Pons (tissue), 1 donor: ENCODE data around the gene CRYBG1.
A peak's percentile ranks its signal among the peaks of the same experiment; 100 is the strongest.

Experiments used
- DNase-seq: peaks from one replicate; pipeline ENCODE4 v3.0.0-alpha.2; 2016; ENCODE audit warnings: low spot score

The CRYBG1 gene, protein sequence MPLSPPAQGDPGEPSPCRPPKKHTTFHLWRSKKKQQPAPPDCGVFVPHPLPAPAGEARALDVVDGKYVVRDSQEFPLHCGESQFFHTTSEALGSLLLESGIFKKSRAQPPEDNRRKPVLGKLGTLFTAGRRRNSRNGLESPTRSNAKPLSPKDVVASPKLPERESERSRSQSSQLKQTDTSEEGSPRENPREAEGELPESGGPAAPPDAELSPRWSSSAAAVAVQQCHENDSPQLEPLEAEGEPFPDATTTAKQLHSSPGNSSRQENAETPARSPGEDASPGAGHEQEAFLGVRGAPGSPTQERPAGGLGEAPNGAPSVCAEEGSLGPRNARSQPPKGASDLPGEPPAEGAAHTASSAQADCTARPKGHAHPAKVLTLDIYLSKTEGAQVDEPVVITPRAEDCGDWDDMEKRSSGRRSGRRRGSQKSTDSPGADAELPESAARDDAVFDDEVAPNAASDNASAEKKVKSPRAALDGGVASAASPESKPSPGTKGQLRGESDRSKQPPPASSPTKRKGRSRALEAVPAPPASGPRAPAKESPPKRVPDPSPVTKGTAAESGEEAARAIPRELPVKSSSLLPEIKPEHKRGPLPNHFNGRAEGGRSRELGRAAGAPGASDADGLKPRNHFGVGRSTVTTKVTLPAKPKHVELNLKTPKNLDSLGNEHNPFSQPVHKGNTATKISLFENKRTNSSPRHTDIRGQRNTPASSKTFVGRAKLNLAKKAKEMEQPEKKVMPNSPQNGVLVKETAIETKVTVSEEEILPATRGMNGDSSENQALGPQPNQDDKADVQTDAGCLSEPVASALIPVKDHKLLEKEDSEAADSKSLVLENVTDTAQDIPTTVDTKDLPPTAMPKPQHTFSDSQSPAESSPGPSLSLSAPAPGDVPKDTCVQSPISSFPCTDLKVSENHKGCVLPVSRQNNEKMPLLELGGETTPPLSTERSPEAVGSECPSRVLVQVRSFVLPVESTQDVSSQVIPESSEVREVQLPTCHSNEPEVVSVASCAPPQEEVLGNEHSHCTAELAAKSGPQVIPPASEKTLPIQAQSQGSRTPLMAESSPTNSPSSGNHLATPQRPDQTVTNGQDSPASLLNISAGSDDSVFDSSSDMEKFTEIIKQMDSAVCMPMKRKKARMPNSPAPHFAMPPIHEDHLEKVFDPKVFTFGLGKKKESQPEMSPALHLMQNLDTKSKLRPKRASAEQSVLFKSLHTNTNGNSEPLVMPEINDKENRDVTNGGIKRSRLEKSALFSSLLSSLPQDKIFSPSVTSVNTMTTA (N-terminal part only)

GRCh38 chr6:106360410-106360988 is at the start of gene CRYBG1:
CRYBG1 (plus strand) TSS chr6:106360717; CDS start chr6:106360909, 192 bp downstream.
- DNase-seq, result no peak

GRCh38 chr6:106315765-106316374 is 44.6 kb upstream of the CRYBG1 start:
- no peak for DNase-seq

DNA sequence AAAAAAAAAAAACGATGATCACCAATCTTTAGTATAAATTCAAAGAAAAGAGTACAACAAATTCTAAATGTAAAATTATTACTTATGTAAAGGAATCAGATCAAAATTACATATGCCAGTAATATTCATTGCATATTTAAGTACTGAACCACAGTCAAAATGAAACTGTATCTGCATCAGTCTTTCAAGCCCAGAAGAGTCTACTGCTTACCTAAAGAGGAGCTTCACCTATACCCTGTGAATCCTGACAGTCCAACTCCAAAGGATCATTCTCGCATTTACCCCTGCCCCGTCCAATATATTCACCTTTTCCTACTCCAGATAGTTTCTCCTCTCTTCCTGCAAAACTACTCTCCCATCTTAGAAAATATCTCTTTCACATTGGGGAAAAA is 44.1 kb upstream of the CRYBG1 start:
- DNase-seq, result no peak

- DNase-seq, result no peak
Observed at GRCh38 chr6:106318061-106318460, 42.5 kb upstream of the CRYBG1 start.

- no peak for DNase-seq
Observed at GRCh38 chr6:106318851-106319250, 41.7 kb upstream of the CRYBG1 start.

GRCh38 chr6:106321940-106322339 is 38.6 kb upstream of the CRYBG1 start:
- no peak for DNase-seq

GRCh38 chr6:106324726-106325335 is 35.7 kb upstream of the CRYBG1 start:
- peak; percentile 19 for DNase-seq

DNA sequence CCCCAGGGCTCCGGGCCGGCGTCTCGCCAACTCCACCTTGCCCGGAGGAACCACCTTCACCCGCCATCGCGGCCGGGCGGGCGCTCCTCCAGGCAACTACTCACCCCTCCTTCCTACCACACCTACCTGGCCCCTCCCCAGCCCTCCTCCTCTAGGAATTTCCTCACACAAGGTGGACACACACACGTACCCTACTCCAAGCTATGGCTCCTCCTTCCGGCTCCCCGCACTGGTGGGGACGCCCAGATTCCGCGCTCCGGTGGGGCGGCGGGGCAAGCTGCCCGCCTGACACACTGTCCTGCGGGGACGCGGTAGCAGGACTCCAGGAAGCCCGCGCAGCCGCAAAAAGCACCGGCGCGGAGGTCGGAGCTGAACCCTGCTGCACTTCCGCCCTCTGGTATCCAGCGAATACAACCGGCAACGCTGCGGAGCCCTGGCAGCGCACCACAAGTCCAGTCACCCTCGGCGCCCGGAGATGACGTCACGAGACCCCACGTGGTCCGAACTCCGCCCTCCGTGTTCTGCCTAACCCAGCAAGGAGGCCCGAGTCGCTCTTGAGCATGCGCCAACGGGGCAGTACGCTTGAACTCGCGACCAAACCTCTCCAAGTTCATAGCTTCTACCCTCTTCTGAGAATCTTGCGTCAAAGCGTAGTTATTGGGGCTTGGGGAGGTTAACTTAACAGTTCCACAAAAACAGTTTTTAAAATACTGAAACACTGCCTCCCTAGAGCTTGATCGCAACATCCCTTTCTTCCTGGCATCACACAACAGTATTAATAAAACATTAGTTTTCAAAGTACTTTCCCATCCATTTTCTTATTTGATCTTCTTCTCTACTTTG is 35.0 kb upstream of the CRYBG1 start, which contains the start of gene ATG5:
ATG5 (minus strand) TSS at position 425 of the 843 bp plus-strand sequence. CDS start 9,552 bp downstream, outside the sequence.
- peak; percentile 97 for DNase-seq

- peak; percentile 36 for DNase-seq
Observed at GRCh38 chr6:106334646-106335448, 25.7 kb upstream of the CRYBG1 start.

GRCh38 chr6:106339334-106340029 is 21.0 kb upstream of the CRYBG1 start:
- DNase-seq, result peak; percentile 76

GRCh38 chr6:106347219-106347618 is 13.3 kb upstream of the CRYBG1 start:
- no peak for DNase-seq

GRCh38 chr6:106356378-106356777 is 4.1 kb upstream of the CRYBG1 start:
- DNase-seq, result no peak

GRCh38 chr6:106359959-106360409 is 533 bp upstream of the CRYBG1 start:
- no peak for DNase-seq

DNA sequence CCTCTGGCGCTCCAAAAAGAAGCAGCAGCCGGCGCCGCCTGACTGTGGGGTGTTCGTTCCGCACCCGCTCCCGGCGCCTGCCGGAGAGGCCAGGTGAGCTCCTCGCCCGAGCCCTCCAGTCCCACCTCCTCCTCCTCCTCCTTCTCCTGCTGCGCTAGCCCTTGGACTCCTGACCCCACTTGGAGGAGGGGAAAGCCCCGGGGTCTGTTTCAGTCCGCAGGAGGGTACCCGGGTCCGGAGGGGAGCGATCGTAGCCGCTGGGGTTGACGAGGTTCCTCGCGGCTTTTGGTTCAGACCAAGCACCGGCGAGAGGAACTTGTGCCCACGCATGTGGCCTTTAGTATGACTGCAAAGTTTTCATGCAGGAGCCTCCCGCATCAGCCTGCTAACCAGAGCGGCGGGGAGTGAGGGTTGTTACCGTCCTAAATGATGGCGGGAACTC is 493 bp downstream of the CRYBG1 start:
- DNase-seq, result no peak

GRCh38 chr6:106363401-106364138 is 3.1 kb downstream of the CRYBG1 start:
- DNase-seq, result no peak

DNA sequence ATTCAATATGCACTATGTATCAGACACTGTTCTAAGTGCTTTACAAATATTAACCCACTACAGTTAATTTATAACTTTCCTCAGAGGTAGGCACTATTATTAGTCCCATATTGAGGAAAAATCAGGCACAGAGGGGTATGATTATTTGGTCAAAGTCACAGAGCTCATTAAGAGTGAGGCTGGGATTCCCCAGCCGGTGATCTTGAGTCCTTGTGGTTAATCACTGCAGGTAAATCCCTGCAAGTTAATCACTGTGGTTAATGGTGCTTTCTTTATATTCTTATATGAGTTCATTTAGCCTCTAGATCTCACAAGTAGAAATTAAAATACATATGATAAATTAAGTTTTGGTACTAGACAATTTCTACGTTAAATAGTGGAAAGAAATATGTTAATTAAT is 9.2 kb downstream of the CRYBG1 start:
- no peak for DNase-seq

GRCh38 chr6:106370639-106371038 is 10.1 kb downstream of the CRYBG1 start:
- DNase-seq, result no peak
